Mammary epithelial cell (primary cell): Measurements from ENCODE around the gene TOPBP1.

Experiments
- EZH2 ChIP-seq: IDR thresholded peaks from 2 replicates; pipeline ENCODE4 v1.6.1; 2012; ENCODE audit warnings: low read length, inconsistent platforms, borderline replicate concordance
- TF ChIP-seq, protein P1 (sequence below), 2 donors: IDR thresholded peaks in 1 of 2; conservative IDR thresholded peaks in 1 of 2; 2 replicates each; pipeline ENCODE4 v1.5.1; 2011 to 2012; ENCODE audit warnings: inconsistent platforms in 2 of 2, low read length in 2 of 2, mild to moderate bottlenecking in 2 of 2, control low read depth in 1 of 2, low read depth in 1 of 2; ENCODE audit not compliant: insufficient read depth in 1 of 2; ENCODE audit errors: extremely low read depth in 1 of 2

DNA sequence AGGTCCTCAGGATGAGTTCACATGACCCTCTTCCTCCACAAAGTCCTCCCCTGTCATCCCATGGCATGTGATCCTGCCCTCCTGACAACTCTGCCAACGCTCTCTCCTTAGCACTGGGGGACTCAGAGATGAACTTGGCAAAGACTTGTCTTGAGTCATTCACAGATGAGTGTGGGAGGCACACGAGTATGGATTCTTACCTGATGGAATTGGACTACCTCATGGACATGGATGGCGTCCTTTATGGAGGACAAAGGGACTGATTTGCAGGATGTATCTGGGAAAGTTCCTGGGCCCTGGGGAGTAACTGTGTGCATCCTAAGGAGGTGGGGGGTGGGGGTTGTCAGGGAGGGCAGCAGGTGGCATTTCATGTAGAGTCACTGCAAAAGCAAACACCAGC lies 38.2 kb upstream of the TOPBP1 start:
- no peak for TF ChIP-seq EZH2
- TF ChIP-seq, protein P1, sequence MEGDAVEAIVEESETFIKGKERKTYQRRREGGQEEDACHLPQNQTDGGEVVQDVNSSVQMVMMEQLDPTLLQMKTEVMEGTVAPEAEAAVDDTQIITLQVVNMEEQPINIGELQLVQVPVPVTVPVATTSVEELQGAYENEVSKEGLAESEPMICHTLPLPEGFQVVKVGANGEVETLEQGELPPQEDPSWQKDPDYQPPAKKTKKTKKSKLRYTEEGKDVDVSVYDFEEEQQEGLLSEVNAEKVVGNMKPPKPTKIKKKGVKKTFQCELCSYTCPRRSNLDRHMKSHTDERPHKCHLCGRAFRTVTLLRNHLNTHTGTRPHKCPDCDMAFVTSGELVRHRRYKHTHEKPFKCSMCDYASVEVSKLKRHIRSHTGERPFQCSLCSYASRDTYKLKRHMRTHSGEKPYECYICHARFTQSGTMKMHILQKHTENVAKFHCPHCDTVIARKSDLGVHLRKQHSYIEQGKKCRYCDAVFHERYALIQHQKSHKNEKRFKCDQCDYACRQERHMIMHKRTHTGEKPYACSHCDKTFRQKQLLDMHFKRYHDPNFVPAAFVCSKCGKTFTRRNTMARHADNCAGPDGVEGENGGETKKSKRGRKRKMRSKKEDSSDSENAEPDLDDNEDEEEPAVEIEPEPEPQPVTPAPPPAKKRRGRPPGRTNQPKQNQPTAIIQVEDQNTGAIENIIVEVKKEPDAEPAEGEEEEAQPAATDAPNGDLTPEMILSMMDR (conservative IDR thresholded peaks at IDR 0.05 in 1 of 2, IDR thresholded peaks at IDR 0.05 in 1 of 2; ENCODE audit: extremely low read depth in 1 of 2, insufficient read depth in 1 of 2, low read depth in 1 of 2, low read length in 2 of 2) = no peak
